Calu3 (cell line): ENCODE data around the gene SPECC1. TPM values are rescaled to one million over a fixed set of nuclear protein-coding genes. Genes with fewer than 3 reads are reported as not detected.
"Not testable (repeated sequence)": the region's sequence is repeated elsewhere in the genome, so short reads cannot be mapped to it uniquely, and the experiment has no call there.

Experiments
- BruUV-seq: library from RNA; stranded (reverse); fragments of 400-500 nt; replicated peaks from 2 replicates; lab custom pipeline; 2021; lab: Mats Ljungman, UMichigan
- CTCF ChIA-PET: fragments of 300-600 bp; sonication (Branson Sonifier 250); formaldehyde crosslinking; loops from one replicate; lab custom pipeline; 2022; ENCODE audit warnings: antibody characterized with exemption; lab: Charles Lee
- DNase-seq: peaks from one replicate; pipeline ENCODE4 v3.0.0; 2022
- H3K27ac Mint-ChIP-seq: one replicate; pipeline ENCODE4 v1.8.0; 2022; ENCODE audit warnings: mixed read lengths; ENCODE audit not compliant: unreplicated experiment
- H3K27me3 Mint-ChIP-seq: one replicate; pipeline ENCODE4 v1.8.0; 2022; ENCODE audit warnings: mixed read lengths; ENCODE audit not compliant: unreplicated experiment
- H3K36me3 Mint-ChIP-seq: one replicate; pipeline ENCODE4 v1.8.0; 2022; ENCODE audit warnings: mild to moderate bottlenecking, moderate library complexity, mixed read lengths; ENCODE audit not compliant: insufficient read depth, unreplicated experiment
- H3K4me1 Mint-ChIP-seq: one replicate; pipeline ENCODE4 v1.8.0; 2022; ENCODE audit warnings: mild to moderate bottlenecking, low read depth, mixed read lengths; ENCODE audit not compliant: unreplicated experiment
- H3K4me3 Mint-ChIP-seq: one replicate; pipeline ENCODE4 v1.8.0; 2022; ENCODE audit warnings: mild to moderate bottlenecking, low read depth, moderate library complexity, mixed read lengths; ENCODE audit not compliant: unreplicated experiment
- H3K9me3 Mint-ChIP-seq: one replicate; pipeline ENCODE4 v1.8.0; 2022; ENCODE audit warnings: low read depth, mixed read lengths; ENCODE audit not compliant: unreplicated experiment
- CTCF ChIP-seq: fragments of 200-600 bp; IDR thresholded peaks from one replicate; pipeline ENCODE4 v1.8.0; 2022; ENCODE audit warnings: antibody characterized with exemption; ENCODE audit not compliant: unreplicated experiment
- intact Hi-C: fragments of 100-400 bp; cut with micrococcal nuclease; formaldehyde crosslinking; loops from one replicate; pipeline ENCODE4 v1.10.0; 2022; ENCODE audit not compliant: unreplicated experiment
- total RNA-seq: library from RNA; stranded (reverse); gene quantifications from 2 replicates; pipeline ENCODE4 v1.2.3, GENCODE V29; 2022

SPECC1 gene
- total RNA-seq, 1 experiment from 2014 or later, result 53.5 TPM

- no peaks in the 10 kb centered on the region for H3K36me3 Mint-ChIP-seq
- TF ChIP-seq CTCF, result no peak
- H3K4me3 Mint-ChIP-seq, result no peak overlapping the region
- no peaks in the 10 kb centered on the region for H3K4me1 Mint-ChIP-seq
- intact Hi-C loops, result no loop called here
- no peak for DNase-seq
- peaks cover 81% of the 10 kb centered on the region for H3K27me3 Mint-ChIP-seq
- CTCF ChIA-PET, result no interaction called here
- no peak overlapping the region for H3K27ac Mint-ChIP-seq
- BruUV-seq, result no TSS peak
- no peaks in the 10 kb centered on the region for H3K9me3 Mint-ChIP-seq
Observed at GRCh38 chr17:20097330-20097729, 88.2 kb downstream of the SPECC1 start.

- CTCF ChIA-PET, result no interaction called here
- Mint-ChIP-seq H3K27ac (no peak overlapping the region), H3K4me3 (no peak overlapping the region), H3K9me3 (no peaks in the 10 kb centered on the region), H3K27me3 (peaks cover 81% of the 10 kb centered on the region), H3K36me3 (no peaks in the 10 kb centered on the region), H3K4me1 (no peaks in the 10 kb centered on the region)
- intact Hi-C loops, result no loop called here
- no TSS peak for BruUV-seq
- DNase-seq, result no peak
- no peak for TF ChIP-seq CTCF
Observed at GRCh38 chr17:20098314-20098713, 89.2 kb downstream of the SPECC1 start.

GRCh38 chr17:20100806-20101205 lies 91.6 kb downstream of the SPECC1 start:
- H3K27ac Mint-ChIP-seq, H3K4me3 Mint-ChIP-seq, BruUV-seq, CTCF ChIA-PET, H3K9me3 Mint-ChIP-seq, H3K4me1 Mint-ChIP-seq, DNase-seq, H3K36me3 Mint-ChIP-seq, intact Hi-C loops: not testable (repeated sequence)
- peaks cover 76% of the 10 kb centered on the region for H3K27me3 Mint-ChIP-seq

- H3K27me3 Mint-ChIP-seq, result peaks cover 62% of the 10 kb centered on the region
- CTCF ChIA-PET, result no interaction called here
- H3K36me3 Mint-ChIP-seq, result no peaks in the 10 kb centered on the region
- no peak for DNase-seq
- no peaks in the 10 kb centered on the region for H3K9me3 Mint-ChIP-seq
- H3K27ac Mint-ChIP-seq, result no peak overlapping the region
- no peak overlapping the region for H3K4me3 Mint-ChIP-seq
- no peak for TF ChIP-seq CTCF
- intact Hi-C loops, result no loop called here
- no TSS peak for BruUV-seq
- no peaks in the 10 kb centered on the region for H3K4me1 Mint-ChIP-seq
Observed at GRCh38 chr17:20103454-20104446, 94.6 kb downstream of the SPECC1 start.
